Lung microvascular endothelial cell (primary cell): ENCODE results near the gene CTNNA3. TPM values are rescaled to one million over a fixed set of nuclear protein-coding genes. Genes with fewer than 3 reads are reported as not detected.

ENCODE experiments used
- DNase-seq, 2 donors: peaks; one replicate each; pipeline versions ENCODE4 v3.0.0 to v3.0.0-alpha.2; 2010; ENCODE audit warnings: low read depth in 2 of 2
- total RNA-seq: library from RNA; depleted of rRNA; stranded (reverse); fragments of >200 nt; gene quantifications from 2 replicates; pipeline ENCODE4 v1.2.1, GENCODE V29; 2014

Gene CTNNA3
- total RNA-seq, 1 donor from 2014 or later: not detected

DNA sequence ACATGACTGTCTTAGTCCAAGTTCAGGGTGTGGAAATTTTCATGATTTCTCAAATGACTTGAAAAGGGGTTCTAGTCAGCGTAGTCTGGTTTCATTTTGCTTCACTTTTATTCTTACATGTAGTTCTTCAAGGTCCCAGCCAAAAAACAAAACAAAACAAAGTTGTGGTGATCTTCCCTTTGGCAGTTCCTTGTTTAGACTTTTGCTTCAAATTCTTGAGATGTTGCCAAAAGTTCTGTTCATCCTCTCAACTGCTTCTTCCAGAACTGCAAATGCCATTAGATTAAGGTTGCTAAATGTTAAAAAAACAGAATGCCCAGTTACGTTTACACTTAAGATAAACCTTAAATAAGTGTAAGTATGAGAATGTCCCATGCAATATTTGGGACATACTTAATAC, 1140.9 kb downstream of the CTNNA3 start:
- no peak for DNase-seq

DNA sequence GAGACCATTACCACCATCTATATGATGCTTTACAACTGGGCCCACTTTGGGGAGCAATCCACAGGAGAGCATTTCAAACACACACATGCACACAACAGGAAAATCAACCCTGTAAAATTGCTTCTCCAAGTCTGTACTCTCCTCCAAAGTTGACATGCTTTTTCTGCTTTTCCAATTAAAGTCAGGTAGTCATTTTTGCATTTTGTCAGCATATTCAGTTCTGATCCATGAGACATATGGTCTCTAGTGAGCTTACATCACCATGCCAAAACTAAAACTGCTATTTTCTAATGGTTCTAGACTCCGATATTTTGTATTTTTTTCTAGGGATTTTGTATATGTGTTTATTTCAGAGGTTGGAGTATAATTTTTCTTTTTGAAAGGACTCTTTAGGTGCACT, 1143.7 kb downstream of the CTNNA3 start:
- no peak for DNase-seq

DNA sequence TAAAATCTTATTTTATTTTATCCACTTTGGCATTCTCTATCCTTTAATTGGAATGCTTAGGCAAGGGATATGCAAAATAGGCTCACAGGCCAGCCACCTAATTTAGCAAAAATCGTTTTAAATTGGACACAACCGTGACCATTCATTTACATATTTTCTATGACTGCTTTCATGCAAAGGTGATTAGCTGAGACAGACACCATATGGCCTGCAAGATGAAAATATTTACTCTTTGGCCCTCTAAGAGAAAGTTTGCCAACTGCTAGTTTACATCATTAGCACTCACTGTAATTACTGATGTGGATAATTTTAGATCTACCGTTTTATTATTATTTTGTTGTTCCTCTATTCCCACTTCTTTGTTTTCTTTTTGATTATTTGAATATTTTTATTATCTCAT, 1145.6 kb downstream of the CTNNA3 start:
- DNase-seq: no peak

DNA sequence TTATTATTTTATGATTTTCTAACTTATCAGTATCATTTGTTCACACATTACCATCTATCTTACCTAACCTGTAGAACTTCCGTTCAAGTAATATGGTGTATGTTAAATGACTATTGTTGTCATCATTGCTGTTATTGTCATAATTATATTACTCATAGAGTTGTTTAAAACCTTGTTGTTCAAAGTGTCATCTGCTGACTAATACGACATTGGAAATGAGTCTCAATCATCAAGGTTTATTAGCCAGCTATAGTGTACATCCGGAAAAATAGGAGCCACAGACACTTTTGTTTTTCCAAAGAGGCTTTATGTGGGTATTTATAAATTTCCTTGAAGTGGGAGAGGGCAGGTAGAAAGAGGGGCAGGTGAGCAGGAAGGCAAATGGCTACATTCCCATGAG, 1157.1 kb downstream of the CTNNA3 start:
- no peak for DNase-seq

DNA sequence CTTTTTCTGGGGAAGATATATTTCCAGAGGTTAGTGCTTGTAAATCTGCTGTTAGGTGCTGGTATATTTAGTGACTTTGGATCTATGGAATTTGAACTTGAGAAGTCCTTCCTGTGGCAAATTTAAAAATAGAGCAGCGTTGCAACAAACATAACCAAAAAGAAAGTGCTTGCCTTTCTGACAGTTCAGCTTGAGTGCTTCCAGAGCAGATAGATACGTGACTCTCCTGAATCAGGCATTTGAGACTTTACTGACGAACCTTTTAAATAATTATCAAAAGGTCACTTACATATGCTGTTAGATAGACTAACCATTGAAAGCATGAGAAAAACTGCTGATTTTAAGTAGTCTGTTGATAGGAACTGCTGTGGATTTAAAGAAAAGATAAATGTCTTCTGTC, 1157.6 kb downstream of the CTNNA3 start:
- DNase-seq: no peak

DNA sequence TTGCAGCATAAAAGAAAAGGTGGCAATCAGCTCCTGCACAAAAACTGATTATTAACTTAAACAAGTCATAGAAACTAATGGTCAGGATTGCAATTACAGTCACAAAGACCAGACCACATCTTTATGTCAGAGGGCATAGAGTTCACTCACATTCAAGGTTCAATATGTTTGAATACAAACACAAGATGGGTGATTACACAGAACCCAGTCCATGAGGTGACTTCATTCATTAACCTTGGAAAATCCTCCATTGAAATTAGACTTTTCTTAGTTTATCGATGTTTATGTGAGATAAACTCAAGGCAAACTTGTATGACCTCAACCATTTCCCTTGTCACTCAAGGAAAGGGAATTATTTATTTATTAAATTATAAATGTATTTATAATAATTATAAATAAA, 1158.8 kb downstream of the CTNNA3 start:
- no peak for DNase-seq

DNA sequence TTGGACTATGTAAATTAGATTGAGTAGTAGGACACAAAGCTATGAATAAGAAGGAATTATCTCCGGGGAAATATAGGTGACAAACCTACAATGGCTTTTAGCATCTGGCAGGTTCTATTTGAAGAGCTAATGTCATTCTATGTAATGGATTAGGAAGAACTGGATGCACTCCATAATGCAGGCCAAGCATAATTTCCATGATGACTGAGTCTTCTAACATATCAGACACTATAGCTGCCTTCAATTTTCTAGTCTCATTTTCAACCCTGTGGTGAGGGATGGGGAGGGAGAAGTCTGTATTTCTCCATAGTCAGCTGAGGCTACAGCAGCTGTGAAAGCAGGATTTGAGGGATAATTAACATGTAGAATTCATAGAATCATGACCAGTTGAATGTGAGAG, 1160.6 kb downstream of the CTNNA3 start:
- DNase-seq: no peak

DNA sequence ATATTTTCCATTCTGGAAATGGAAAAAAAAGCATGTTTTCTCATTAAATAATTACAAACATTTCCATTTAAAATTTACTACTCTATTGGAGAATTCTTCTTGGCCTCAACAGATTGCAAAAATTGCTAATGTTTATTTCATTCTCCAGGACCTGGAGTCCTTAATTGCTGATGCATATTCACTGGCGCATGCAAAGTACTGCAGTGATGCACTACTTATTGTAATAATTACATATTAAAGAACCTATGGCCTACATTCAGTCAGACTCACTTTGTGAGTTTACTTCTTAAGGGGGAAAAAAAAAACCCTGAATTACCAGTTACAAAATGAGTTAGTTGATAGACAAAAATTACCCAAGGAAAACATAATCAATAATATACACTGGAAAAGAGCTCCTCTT, 1161.1 kb downstream of the CTNNA3 start:
- no peak for DNase-seq

DNA sequence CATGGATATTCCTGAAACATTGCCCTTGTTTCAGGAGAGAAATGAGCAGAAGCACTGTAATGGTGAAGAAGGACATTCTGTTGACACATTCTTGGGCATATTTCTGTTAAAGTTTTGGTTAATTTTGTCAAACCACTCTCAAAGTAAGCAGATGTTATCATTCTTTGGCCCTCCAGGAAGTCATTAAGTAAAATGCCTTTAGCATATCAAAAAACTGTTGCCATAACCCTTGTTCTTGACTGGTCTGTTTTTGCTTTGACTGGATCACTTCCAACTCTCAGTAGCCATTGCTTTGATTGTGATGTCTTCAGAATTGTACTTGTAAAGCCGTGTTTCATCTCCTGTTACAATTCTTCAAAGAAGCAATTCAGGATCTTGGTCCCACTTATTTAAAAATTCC, 1174.5 kb downstream of the CTNNA3 start:
- DNase-seq: no peak

DNA sequence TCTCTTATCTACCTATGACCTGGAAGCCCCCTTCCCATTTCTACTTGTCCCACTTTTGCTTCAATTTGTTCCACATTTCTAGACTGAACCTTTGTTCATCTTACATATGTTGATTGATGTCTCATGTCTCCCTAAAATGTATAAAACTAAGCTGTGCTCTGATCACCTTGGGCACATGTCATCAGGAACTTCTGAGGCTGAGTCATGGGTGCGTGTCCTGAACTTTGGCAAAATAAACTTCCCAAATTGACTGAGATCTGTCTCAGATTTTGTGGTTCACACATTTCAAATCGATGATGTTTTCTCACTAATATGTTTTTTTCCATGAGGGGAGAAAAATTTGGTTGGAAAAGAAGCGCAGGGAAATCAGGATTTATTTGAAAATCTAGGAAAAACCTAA, 1176.4 kb downstream of the CTNNA3 start:
- DNase-seq: no peak

DNA sequence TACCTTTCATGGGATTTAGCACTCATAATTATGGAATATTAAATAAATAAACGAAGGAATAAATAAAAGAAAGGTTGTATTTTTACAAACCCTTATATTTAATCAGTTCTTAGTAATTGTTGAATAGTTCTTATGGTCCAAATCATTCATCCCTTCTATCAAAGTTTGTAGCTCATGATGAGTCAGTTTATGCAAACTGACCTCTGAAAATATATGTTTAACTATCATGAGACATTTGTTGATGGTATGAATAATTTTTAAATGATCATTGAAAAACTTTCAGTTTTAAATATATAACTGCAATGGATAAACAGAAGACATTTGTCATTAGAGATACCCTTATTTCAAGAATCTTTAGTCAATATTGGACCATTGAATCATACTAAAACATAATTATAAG, 1181.3 kb downstream of the CTNNA3 start:
- DNase-seq: no peak

DNA sequence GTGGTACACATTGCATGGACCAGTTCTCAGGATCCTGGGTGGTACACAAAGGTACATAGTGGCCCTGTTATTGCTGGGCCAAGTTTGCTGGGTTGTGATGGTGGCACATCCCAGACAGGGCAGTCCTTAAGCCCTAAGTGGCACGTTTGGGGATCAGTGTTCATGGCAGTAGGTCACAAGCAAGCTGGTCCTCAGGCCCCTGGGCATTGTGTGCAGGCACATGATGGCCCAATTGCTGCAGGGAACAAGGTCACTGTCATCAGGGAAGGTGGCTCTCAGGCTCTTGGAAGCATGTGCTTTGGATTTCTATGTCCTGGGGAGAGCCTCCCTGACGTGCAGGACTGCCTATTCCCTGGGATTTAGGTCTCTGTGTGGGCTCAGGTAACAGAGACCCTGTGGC, 1182.5 kb downstream of the CTNNA3 start:
- no peak for DNase-seq

DNA sequence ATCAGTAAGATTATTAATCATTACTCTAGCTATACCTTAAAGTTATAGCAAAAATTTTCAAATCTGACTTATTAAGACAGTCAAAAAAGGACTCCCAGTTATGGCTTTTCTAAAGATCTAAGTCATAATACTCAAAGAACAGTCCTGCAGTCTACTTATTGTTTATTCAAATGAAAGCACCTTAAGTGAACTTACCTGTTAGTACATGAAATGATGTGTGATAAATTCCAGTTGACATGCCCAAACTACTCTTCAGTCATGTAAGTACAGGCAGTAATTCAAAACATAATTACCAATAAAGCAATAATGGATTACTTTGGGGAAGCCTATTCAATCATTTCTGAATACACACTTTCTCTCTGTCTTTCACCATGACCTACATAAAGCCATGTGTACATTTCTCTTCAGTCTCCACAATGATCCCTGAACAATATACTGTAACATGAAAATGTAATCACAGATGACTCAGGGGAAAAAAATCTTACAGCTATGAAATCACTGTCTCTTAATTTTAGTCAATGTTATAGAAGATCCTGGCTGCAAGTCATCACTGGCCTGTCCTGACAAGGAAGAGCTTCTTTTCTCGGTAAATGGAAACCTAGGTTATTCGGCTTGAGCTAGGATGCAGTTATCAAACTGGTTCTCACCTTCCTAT, 1190.9 kb downstream of the CTNNA3 start:
- DNase-seq: no peak

DNA sequence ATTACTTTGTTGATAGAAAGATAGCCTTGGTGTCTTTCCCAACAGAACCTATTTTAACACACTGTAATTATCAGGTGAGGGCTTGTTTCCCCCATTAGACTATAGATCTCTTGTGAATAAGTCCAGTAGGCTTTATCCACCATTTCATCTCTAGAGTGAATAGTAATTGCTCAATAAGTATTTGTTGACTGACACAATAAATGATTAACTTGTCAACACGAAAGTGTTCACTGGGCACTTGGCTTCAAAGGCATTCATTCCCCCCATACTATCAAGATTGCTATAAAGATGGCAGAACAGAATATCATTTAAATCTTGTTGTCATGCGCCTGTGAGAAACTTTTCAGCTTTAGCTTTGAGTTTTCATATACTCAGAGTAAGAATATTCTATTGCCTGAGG, 1194.6 kb downstream of the CTNNA3 start:
- DNase-seq: no peak

DNA sequence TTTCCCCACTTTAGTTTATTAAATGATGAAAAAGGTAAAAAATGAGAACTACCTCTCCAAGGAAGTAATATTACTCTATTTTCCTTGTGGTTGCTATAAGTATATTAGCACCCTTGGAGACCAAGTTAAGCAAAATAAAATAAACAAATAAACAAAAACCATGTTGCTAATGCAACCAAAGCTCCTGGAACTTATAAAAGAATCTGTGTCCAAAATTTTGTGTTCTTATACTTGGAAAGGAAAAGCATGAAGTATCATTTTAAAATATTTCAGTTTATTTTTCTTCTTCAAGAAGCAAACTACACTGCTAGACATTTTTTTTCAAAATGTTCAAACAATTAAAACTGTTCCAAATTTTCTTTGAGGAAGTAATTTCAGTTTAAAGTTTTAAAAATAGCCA, 1212.0 kb downstream of the CTNNA3 start:
- DNase-seq: no peak

DNA sequence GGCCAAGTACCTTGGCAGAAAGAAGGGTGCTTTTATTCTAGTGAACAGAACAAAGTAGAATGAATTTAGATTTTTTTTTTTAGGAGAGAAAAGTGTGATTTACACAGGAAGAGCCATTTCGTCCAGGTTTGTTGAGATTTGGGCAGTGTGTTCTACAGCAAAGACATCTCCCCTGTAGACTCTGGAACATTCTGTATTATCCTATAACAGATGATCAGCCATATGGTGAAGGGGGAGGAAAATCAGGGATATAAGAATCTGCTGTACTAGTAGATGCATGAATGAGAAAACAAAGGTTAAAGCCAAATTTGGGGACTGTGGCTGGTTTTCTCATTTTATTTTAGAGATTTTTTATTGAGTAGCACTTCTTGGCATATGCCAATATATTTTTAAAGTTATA, 1223.8 kb downstream of the CTNNA3 start:
- no peak for DNase-seq

DNA sequence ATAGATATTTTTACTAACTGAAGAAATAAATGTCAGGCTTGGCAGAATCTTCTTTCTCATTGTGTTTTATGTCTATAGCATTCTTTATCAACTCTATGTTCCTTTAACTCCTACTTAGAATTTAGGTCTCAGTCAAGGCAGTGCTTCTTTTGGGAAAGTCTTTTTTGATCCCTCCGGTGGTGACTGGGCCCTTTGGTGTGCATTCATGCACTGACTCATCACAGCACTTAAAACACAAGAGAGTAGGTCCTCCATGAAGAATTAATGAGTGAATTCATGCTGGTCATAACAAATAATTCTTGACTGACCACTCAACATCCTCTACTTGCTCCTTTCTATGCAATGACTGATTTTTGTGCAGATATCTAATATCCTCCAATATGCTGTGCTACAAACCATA, 1229.0 kb downstream of the CTNNA3 start:
- no peak for DNase-seq

DNA sequence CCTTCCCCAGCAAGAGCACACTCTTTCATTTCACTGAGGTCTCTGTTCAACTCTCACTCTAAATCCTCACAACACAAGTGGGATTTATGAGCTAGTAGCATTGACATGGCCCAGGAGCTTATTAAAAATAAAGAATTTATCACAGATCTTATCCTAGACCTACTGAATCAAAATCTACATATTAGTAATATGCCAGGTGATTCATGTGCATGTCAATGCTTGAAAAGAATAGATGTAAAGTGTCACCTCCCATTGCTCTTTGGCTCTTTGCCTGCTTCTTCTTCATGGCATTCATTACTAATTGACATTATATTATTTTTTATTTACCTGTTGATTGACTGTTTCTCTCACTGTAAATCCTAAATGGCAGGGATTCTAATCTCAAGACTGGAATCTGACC, 1229.4 kb downstream of the CTNNA3 start:
- no peak for DNase-seq

DNA sequence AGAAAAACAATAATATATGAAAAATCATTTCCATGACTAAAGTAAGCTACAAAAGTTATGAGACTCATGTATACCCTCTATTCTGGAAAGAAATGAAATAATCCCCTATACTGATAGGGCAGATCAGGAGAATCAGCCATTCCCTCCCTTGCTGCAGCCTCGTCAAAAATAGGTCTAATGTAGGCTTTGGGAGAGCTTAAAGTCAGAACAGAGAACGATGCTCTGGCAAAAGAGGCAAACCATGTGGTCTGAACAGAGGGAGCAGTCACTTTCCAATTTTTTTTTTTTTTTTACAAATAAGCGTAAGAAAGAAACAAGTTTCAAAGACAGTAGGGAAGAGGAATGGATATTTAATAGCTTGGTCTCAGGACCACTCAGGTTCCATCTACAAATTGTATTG, 1232.4 kb downstream of the CTNNA3 start:
- DNase-seq: no peak

DNA sequence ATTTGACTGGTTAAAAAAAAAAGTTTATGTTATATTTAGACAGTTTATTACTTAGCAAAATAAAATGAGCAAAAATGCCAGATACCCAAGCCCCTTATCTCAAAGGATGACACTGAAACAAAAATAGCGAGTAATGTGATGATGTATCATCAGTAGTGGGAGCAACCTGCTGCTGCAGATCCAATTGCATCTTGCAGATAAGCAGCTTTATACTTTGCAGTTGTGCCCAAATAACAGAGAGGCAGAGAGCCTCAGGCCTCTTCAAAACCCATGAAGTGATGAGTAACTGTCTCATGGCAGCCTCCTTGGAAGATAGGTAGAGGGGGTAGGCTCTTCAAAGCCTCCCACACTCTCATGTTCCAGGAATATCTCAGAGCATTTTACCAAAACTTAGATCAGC, 1238.4 kb downstream of the CTNNA3 start:
- no peak for DNase-seq

DNA sequence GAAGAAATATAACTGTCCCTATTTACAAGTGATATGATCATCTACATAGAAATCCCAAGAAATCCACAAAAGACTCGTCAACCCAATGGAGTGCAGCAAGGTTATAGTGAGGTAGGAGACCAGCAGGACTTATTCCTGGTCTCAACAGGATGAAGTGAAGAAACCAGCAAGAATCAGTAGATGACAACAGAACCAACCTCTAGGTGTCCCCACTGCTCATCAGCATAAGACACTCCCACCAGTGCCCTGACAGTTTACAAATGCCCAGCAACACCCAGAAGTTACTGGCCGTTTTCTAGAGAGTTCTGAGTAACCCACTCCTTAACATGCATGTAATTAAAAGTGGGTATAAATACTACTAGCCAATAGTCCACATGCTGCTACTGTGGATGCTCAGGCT, 1240.7 kb downstream of the CTNNA3 start:
- DNase-seq: no peak

DNA sequence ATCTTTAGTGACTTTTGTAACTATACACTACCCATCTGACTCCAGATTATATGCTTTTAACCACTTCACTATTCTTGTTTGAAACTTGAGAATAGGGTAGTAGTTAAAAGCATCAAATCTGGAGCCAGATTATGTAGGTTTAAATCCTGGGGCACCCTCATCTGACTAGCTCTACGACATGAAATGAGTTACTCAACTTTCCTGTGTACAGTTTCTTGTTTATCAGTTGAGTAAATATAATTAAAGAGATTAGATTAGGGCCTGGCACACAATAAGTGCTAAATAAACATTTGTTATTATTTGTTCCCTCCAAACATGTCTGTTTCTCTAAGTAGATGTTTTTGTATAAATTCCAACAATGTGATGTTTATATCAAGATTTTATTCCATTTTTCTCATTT, 1255.4 kb downstream of the CTNNA3 start:
- DNase-seq: no peak

DNA sequence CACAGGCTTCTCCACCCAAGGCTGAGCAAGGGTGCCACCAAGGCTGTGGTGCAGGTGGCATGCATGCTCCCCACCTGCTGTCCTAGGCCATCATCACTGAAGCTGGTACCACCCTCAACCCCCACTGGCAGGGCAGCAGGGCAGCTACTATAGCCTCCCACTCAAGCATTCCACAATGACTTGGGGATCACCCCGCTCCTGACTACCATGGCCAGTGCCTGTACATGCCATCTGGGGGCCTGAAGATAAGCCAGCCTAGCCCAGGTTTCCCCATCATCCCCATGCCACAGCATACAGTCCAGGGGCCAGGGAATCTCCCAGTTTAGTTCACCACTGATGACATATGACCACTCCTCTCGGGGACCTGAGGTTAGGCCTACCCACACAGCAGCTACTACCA, 1281.1 kb downstream of the CTNNA3 start:
- no peak for DNase-seq

DNA sequence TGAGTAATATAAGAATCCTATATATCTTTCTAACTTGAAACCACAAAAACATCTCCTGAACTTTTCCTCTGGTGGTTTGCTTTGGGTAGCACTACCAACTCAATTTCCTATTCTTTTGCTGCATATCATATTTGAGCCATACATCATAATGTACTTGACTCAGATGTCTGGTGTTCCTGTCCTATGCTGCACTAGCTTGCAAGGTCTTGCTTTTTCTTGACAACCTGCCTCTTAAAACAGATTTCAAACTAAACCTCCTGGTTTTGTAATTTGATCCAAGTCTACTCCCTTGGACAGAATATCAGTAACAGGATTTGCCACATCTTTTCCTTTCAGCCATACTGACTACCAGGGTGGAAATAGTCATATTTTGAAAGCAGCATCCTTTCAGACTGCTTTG, 1290.4 kb downstream of the CTNNA3 start:
- DNase-seq: no peak
